ENCODE data around the gene ATP8B2.
"Not testable (repeated sequence)": the region's sequence is repeated elsewhere in the genome, so short reads cannot be mapped to it uniquely, and the experiment has no call there.

Gene ATP8B2

GRCh38 chr1:154346276-154346917 is 21.1 kb downstream of the ATP8B2 start:
- no peak for DNase-seq (ENCODE audit: low read depth)

- DNase-seq (ENCODE audit: low read depth): no peak
Observed at GRCh38 chr1:154347961-154348360, 22.6 kb downstream of the ATP8B2 start.

DNA sequence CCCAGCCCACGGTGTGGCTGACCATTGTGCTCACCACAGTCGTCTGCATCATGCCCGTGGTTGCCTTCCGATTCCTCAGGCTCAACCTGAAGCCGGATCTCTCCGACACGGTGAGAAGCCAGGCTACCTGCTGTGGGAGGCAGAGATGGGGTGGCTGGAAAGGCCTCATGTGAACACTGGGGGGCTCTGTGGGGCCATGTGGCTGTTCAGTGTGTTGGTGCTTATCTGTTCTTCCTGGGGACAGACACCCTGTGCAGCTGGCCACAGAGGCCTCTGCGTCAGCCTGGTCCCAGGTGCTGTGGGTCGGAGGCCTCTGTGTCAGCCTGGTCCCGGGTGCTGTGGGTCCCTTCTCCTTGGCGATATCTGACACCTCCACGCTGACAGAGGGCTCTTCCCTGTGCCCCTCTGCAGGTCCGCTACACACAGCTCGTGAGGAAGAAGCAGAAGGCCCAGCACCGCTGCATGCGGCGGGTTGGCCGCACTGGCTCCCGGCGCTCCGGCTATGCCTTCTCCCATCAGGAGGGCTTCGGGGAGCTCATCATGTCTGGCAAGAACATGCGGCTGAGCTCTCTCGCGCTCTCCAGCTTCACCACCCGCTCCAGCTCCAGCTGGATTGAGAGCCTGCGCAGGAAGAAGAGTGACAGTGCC is 23.2 kb downstream of the ATP8B2 start:
- no peak for DNase-seq (ENCODE audit: low read depth)

DNA sequence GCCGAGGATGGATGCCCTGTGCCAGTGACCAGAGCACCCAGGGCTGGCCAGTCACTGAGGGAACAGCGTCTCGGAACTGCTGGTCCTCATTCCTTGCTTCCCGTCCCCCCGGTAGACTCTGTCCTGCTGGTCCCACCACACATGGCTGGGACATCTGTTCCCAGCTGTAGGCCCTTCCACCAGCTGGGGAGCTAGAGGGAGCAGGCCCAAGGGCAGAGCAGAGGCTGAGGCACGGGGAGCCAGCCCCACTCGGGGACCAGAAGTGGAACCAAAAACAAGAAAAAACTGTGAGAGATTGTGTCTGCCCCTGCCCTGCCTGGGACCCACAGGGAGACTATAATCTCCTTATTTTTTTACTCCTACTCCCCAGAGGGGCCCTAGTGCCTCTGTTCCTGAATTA is 23.8 kb downstream of the ATP8B2 start:
- DNase-seq (ENCODE audit: low read depth): no peak

DNA sequence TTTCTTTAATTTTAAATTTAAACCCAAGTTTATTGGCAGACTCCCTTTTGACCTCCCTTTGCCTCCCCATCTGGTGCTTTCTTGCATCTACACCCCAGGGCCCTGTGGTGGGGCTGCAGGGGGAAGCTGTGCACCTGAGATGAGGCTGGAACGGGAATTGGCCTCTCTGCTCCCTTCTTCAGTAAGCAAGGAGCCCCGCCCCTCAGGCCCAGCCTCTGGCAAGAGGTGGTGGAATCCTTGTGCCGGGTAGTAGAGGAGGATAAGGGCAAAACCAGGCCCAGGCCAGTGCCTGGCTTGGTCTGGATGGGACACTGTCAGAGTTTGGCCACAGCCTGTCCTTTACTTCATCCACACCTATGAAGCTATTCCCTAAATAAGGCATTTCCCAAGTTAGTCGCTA is 25.1 kb downstream of the ATP8B2 start:
- no peak for DNase-seq (ENCODE audit: low read depth)

GRCh38 chr1:154351363-154352068 is 26.2 kb downstream of the ATP8B2 start:
- DNase-seq (ENCODE audit: low read depth): no peak

DNA sequence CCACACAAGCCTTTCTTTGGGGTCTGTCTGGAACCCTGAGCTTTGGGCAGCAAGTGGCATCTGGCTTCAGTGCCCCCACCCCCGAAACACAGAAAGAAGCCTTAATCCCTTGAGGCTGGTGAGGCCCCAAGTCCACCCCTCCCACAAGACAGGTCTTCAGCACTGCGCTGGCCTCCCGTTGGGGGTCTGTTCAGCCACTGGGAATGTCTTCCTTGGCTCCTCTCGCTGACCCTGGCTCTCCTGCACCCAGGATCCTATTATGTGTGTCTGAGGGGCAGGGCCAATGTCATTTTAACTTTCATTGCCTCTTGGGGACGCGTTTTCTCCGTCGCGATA is 26.9 kb downstream of the ATP8B2 start:
- DNase-seq (ENCODE audit: low read depth): no peak

DNA sequence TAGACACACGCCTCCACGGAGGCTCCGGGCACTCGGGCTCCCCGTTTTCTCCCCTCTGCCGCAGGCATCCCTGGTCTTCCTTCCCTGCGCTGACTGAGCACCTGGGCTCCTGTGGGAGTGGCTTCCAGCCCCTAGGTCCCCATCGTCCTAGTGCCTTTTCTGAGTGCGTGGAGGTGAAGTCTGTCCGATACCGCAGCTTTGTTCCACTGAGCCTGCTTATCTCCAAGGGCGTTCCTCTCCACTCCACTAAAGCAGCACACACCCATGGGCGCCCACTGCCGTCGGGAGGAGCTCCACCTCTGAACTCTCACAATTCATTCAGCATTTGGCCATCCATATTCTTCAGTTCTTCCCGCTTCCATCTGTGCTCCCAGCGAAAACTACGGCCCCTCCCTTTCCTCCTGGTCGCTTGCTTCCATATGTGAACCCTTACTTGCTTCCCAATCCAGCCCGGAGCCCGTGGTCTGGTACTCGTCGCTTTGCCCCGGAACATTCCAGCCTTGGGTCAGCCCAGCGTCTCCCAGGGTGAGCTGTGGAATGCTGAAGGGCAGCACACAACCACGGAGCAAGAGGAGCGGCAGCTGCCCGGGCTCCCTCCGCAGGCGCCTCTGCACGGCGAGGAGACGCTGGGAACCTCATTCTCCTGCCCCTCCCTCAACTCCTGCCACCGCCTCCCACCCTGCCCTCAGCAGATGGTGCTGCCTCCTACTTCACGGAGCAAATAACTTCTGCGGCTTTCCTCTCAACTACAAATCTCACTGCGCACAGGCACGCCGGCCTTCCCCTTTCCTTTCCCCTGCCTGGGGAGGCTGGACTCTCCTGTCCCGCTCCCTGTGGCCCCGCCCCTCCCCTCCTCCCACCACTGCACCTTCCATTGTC is 27.5 kb downstream of the ATP8B2 start:
- DNase-seq (ENCODE audit: low read depth): no peak

DNA sequence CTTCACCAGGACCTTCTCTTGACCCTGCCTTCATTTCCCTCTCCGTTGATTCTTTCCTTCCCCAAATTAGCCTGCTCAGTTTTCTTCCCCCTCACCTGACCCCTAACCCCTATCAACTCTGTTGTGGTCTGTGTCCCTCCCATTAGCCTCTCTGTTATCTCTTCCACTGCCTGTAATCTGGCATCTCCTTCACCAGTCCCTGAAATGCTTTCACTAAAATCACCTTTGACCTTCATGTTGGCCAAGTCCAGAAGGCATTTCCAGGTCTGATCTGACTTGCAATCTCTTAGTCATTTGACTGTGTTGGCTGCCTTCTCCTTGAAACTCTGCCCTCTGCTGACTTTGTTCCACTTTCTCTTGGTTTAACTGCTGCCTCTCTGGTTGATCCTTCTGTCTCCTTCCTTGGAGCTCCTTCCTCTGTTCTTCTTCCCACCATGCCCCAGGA is 28.2 kb downstream of the ATP8B2 start:
- DNase-seq (ENCODE audit: low read depth): no peak

- no peak for DNase-seq (ENCODE audit: low read depth)
Observed at GRCh38 chr1:154353966-154354365, 28.6 kb downstream of the ATP8B2 start.

DNA sequence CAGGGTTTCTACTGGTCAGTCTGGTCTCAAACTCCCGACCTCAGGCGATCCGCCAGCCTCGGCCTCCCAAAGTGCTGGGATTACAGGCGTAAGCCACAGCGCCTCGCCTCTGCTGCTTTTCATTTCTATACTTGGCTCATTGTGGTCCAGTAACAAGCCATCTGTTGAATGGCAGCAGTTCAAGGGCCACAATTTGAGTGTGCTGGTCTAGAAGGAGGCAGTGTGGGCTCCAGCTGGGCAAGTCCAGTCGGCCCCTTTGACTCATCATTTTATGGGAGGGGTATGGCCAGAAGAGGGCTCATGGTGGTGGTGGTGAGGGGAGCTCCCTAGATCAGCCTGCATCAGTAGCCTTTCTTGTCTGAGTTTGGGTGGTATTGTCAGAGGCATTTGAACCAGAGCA is 33.2 kb downstream of the ATP8B2 start:
- DNase-seq (ENCODE audit: low read depth): no peak

DNA sequence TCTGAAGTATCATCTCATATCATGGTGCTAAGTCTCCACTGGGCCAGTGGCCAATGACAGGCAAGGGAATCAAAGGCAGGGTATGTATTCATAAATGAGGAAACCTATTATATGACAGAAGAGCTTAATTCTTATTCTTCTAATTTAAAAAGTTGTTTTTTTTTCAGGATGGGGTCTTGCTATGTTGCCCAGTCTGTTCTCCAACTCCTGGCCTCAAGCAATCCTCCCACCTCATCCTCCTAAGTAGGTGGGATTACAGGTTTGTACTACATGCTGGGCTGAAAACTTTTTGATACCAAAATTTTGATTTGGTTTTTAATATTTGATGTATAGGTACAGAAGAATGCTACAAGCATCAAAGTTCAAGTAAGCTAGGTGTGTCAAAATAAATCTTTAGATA is 35.0 kb downstream of the ATP8B2 start:
- no peak for DNase-seq (ENCODE audit: low read depth)

GRCh38 chr1:154360881-154361280 is 35.6 kb downstream of the ATP8B2 start:
- not testable (repeated sequence) for DNase-seq (ENCODE audit: low read depth)

DNA sequence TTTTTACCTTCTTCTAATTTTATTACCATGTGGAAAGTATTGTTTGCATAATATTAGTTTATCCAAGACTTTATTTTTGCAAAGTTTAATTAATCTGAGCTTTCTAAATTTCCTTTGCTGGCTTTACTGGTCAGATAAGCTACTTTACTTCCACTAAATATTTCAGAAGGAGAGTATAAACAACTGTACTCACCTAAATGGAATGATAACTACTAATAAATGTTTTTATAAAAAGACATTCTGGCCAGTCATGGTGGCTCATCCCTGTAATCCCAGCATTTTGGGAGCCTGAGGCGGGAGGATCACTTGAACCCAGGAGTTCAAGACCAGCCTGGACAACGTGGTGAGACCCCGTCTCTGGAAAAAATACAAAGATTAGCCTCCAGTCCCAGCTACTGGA is 36.0 kb downstream of the ATP8B2 start:
- no peak for DNase-seq (ENCODE audit: low read depth)

DNA sequence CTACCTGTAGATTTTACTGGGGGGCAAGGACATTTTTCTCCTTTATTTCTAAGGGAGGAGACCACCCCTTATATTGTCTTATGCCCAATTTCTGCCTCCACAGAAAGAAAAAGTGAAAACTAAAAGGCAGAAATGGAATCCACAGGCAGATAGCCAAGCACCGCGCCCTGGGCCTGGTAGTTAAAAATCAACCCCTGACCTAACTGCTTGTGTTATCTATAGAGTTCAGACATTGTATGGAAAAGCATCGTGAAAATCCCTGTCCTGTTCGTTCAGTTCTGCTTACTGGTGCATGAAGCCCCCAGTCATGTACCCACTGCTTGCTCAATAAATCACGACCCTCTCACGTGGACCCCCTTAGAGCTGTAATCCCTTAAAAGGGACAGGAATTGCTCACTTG is 46.1 kb downstream of the ATP8B2 start:
- DNase-seq (ENCODE audit: low read depth): no peak

DNA sequence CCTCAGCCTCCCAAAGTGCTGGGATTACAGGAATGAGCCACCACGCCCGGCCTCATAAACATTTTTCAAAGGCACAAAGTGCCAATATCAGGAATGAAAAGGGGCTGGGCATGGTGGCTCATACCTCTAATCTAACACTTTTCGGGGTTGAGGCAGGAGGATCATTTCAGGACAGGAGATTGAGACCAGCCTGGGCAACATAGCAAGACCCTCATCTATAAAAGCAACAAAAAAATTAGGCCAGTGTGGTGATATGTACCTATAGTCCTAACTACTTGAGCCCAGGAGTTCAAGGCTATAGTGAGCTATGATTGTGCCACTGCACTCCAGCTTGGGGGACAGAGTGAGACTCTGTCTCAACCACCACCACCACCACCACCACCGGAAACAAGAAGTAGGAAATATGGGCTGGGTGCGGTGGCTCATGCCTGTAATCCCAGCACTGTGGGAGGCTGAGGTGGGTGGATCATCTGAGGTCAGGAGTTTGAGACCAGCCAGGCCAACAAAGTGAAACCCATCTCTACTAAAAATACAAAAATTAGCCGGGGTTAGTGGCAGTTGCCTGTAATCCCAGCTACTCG is 48.5 kb downstream of the ATP8B2 start:
- not testable (repeated sequence) for DNase-seq (ENCODE audit: low read depth)

- DNase-seq (ENCODE audit: low read depth): no peak
Observed at GRCh38 chr1:154379301-154379700, 54.0 kb downstream of the ATP8B2 start.

GRCh38 chr1:154384650-154385489 is 59.5 kb downstream of the ATP8B2 start:
- DNase-seq (ENCODE audit: low read depth): no peak

GRCh38 chr1:154386643-154387352 is 61.5 kb downstream of the ATP8B2 start:
- no peak for DNase-seq (ENCODE audit: low read depth)

DNA sequence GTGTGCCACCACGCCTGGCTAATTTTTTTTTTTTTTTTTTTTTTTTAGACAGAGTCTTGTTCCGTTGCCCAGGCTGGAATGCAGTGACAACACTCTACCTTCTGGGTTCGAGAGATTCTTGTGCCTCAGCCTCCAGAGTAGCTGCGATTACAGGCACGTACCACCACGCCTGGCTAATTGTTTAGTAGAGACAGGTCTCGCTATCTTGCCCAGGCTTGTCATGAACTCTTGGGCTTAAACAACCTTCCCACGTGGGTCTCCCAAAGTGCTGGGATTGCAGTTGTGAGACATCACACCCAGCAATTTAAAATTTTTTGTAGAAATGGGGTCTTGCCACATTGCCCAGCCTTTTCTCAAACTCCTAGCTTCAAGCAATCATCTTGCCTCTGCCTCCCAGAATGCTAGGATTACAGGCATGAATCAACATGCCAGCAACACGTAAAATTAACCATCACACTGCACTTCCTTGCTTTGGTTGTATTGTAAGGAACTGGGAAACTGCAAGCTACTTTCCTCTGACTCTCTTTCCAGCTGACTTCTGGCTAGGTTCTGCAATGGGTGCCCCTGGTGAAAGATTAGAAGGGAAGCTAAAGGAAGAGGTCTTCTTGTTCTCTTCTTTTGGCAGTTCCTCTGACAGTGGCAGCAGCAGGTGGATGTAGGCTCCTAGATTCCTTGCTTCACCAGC is 65.9 kb downstream of the ATP8B2 start:
- no peak for DNase-seq (ENCODE audit: low read depth)

All from HS-5 (cell line).